Caco-2 (cell line): ENCODE data around the gene ZNF346. TPM values are rescaled to one million over a fixed set of nuclear protein-coding genes. Genes with fewer than 3 reads are reported as not detected.

Experiments
- BruUV-seq: library from RNA; stranded (reverse); fragments of 400-500 nt; replicated peaks from 2 replicates; lab custom pipeline; 2021; lab: Mats Ljungman, UMichigan
- CTCF ChIA-PET: fragments of 300-600 bp; sonication (Branson Sonifier 250); formaldehyde crosslinking; loops from one replicate; lab custom pipeline; 2022; ENCODE audit warnings: antibody characterized with exemption; lab: Charles Lee
- POLR2A ChIA-PET: fragments of 300-600 bp; sonication (Branson Sonifier 250); formaldehyde crosslinking; loops from one replicate; lab custom pipeline; 2022; ENCODE audit warnings: antibody characterized with exemption; lab: Charles Lee
- DNase-seq, 2 experiments: peaks; one replicate each; pipeline versions ENCODE4 v3.0.0 to v3.0.0-alpha.2; 2020 to 2022
- H3K27me3 ChIP-seq: replicated peaks from 2 replicates; pipeline ENCODE4 v1.6.0; 2011; ENCODE audit warnings: low read length; ENCODE audit not compliant: control insufficient read depth, insufficient read depth
- H3K36me3 ChIP-seq: 2 replicates; pipeline ENCODE4 v1.5.1; 2011; ENCODE audit warnings: low read length; ENCODE audit not compliant: control insufficient read depth, insufficient read depth
- H3K4me1 ChIP-seq: fragments of 250-450 bp; sonication (Bioruptor Pico); 2 replicates; pipeline ENCODE4 v1.5.1; 2020; ENCODE audit warnings: mild to moderate bottlenecking
- H3K4me3 ChIP-seq: 2 replicates; pipeline ENCODE4 v1.5.1; 2011; ENCODE audit warnings: low read depth, mild to moderate bottlenecking, control low read depth, low read length
- H3K9me3 ChIP-seq: fragments of 250-450 bp; sonication (Bioruptor Pico); 2 replicates; pipeline ENCODE4 v1.5.1; 2020; ENCODE audit warnings: mild to moderate bottlenecking, moderate library complexity
- H3K27ac Mint-ChIP-seq: one replicate; pipeline ENCODE4 v1.8.0; 2022; ENCODE audit warnings: mixed read lengths; ENCODE audit not compliant: unreplicated experiment
- H3K27me3 Mint-ChIP-seq: one replicate; pipeline ENCODE4 v1.8.0; 2022; ENCODE audit warnings: mixed read lengths; ENCODE audit not compliant: insufficient read depth, unreplicated experiment
- H3K36me3 Mint-ChIP-seq: one replicate; pipeline ENCODE4 v1.8.0; 2022; ENCODE audit warnings: mild to moderate bottlenecking, mixed read lengths; ENCODE audit not compliant: insufficient read depth, unreplicated experiment
- H3K4me1 Mint-ChIP-seq: one replicate; pipeline ENCODE4 v1.8.0; 2022; ENCODE audit warnings: low read depth, mixed read lengths; ENCODE audit not compliant: unreplicated experiment
- H3K4me3 Mint-ChIP-seq: one replicate; pipeline ENCODE4 v1.8.0; 2022; ENCODE audit warnings: mild to moderate bottlenecking, moderate library complexity, mixed read lengths; ENCODE audit not compliant: unreplicated experiment
- H3K9me3 Mint-ChIP-seq: one replicate; pipeline ENCODE4 v1.8.0; 2022; ENCODE audit warnings: mixed read lengths; ENCODE audit not compliant: unreplicated experiment
- intact Hi-C: fragments of 100-400 bp; cut with micrococcal nuclease; formaldehyde crosslinking; loops from one replicate; pipeline ENCODE4 v1.10.0; 2022; ENCODE audit not compliant: unreplicated experiment
- total RNA-seq: library from RNA; stranded (reverse); gene quantifications from 2 replicates; pipeline ENCODE4 v1.2.3, GENCODE V29; 2022
- TF ChIP-seq, protein P1 (sequence below), 2 experiments: fragments of 200-600 bp in 1 of 2; IDR thresholded peaks; 1 replicate in 1 of 2; 2 replicates in 1 of 2; pipeline versions ENCODE4 v1.5.1 to v1.8.0; 2011 to 2022; ENCODE audit warnings: antibody characterized with exemption in 1 of 2, control low read depth in 1 of 2, inconsistent platforms in 1 of 2, low read depth in 1 of 2, low read length in 1 of 2, mild to moderate bottlenecking in 1 of 2, moderate library complexity in 1 of 2; ENCODE audit not compliant: insufficient read depth in 1 of 2, severe bottlenecking in 1 of 2, unreplicated experiment in 1 of 2

ZNF346 gene
- total RNA-seq, 1 experiment from 2014 or later: 24.2 TPM

DNA sequence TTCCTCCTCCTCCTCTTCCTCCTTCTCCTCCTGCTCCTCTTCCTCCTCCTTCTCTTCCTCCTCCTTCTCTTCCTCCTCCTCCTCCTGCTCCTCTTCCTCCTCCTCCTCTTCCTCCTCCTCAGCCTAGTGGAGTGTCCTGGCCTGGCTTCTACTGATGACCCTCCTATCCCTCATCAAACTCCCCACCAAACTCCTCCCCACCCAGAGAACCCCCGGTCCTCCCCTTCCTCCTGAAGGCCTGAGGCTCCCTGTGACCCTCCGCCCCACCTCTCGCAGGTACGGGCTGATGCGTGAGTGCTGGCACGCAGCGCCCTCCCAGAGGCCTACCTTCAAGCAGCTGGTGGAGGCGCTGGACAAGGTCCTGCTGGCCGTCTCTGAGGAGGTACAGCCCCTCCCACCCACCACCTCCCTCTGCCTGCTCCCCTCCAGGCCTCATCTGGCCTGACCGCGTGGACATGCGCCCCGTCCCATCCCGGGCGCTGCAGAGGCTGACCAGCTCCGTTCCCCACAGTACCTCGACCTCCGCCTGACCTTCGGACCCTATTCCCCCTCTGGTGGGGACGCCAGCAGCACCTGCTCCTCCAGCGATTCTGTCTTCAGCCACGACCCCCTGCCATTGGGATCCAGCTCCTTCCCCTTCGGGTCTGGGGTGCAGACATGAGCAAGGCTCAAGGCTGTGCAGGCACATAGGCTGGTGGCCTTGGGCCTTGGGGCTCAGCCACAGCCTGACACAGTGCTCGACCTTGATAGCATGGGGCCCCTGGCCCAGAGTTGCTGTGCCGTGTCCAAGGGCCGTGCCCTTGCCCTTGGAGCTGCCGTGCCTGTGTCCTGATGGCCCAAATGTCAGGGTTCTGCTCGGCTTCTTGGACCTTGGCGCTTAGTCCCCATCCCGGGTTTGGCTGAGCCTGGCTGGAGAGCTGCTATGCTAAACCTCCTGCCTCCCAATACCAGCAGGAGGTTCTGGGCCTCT is 74.8 kb downstream of the ZNF346 start:
- Mint-ChIP-seq H3K4me3 (no peak overlapping the region), H3K36me3 (peaks cover 81% of the 10 kb centered on the region), H3K9me3 (no peaks in the 10 kb centered on the region), H3K27me3 (no peaks in the 10 kb centered on the region), H3K27ac (peak overlapping the region; percentile 80), H3K4me1 (peaks cover 11% of the 10 kb centered on the region)
- TF ChIP-seq, protein P1, sequence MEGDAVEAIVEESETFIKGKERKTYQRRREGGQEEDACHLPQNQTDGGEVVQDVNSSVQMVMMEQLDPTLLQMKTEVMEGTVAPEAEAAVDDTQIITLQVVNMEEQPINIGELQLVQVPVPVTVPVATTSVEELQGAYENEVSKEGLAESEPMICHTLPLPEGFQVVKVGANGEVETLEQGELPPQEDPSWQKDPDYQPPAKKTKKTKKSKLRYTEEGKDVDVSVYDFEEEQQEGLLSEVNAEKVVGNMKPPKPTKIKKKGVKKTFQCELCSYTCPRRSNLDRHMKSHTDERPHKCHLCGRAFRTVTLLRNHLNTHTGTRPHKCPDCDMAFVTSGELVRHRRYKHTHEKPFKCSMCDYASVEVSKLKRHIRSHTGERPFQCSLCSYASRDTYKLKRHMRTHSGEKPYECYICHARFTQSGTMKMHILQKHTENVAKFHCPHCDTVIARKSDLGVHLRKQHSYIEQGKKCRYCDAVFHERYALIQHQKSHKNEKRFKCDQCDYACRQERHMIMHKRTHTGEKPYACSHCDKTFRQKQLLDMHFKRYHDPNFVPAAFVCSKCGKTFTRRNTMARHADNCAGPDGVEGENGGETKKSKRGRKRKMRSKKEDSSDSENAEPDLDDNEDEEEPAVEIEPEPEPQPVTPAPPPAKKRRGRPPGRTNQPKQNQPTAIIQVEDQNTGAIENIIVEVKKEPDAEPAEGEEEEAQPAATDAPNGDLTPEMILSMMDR (IDR thresholded peaks at IDR 0.05; ENCODE audit: insufficient read depth in 1 of 2, low read depth in 1 of 2, low read length in 1 of 2, severe bottlenecking in 1 of 2, unreplicated experiment in 1 of 2): no peak
- ChIA-PET POLR2A (interaction anchor here (2.5 kb wide), 1 partner anchor 11 kb away, joined by 33 read pairs; the partner anchor contains the start of gene FGFR4), CTCF (interaction anchor here (1.3 to 3.6 kb wide), 2 partner anchors 11 to 15 kb away, joined by 3 to 15 read pairs; partner anchors contain the start of gene FGFR4)
- BruUV-seq: TSS peak; percentile 28
- Histone ChIP-seq H3K9me3 (no peaks in the 10 kb centered on the region), H3K36me3 (peaks cover 7% of the 10 kb centered on the region; the same call in 1 of the 2 replicates), H3K27me3 (no peaks in the 10 kb centered on the region), H3K4me3 (no peak overlapping the region), H3K4me1 (peaks cover 19% of the 10 kb centered on the region)
- intact Hi-C loops: no loop called here
- DNase-seq: peak in 1 of 2 experiments; percentile 45

DNA sequence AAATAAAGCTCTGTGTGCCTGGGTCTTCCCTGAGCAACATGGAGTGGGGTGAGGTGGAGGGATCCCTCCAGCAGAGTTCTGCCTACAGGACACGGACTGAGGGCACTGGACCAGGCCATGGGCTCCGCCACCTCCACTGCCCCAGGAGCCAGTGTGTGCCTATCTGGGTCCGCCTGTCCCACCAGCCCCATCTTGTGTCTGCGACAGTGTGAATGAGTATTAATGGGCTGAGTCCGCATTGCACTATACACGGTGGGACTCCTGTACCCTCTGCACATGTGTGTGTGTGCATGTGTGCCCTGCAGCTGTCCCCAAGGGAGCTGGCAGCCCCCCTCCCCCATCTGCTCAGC is 75.6 kb downstream of the ZNF346 start:
- Mint-ChIP-seq H3K36me3 (peaks cover 74% of the 10 kb centered on the region), H3K9me3 (no peaks in the 10 kb centered on the region), H3K27me3 (no peaks in the 10 kb centered on the region), H3K4me1 (peaks cover 11% of the 10 kb centered on the region), H3K4me3 (no peak overlapping the region), H3K27ac (no peak overlapping the region)
- BruUV-seq: no TSS peak
- Histone ChIP-seq H3K9me3 (no peaks in the 10 kb centered on the region), H3K27me3 (no peaks in the 10 kb centered on the region), H3K36me3 (peaks cover 5% of the 10 kb centered on the region; the same call in 1 of the 2 replicates), H3K4me1 (peaks cover 19% of the 10 kb centered on the region), H3K4me3 (no peak overlapping the region)
- TF ChIP-seq, protein P1 (IDR thresholded peaks at IDR 0.05; ENCODE audit: insufficient read depth in 1 of 2, low read depth in 1 of 2, low read length in 1 of 2, severe bottlenecking in 1 of 2, unreplicated experiment in 1 of 2): no peak
- no peak for DNase-seq
- POLR2A ChIA-PET: interaction anchor here (0.5 to 2.5 kb wide), 2 partner anchors 12 to 58 kb away, joined by 5 to 33 read pairs; partner anchors contain the start of gene FGFR4
- intact Hi-C loops: no loop called here
- CTCF ChIA-PET: interaction anchor here (0.9 to 3.6 kb wide), 3 partner anchors 11 to 27 kb away, joined by 3 to 15 read pairs (median 4); partner anchors contain the start of gene FGFR4

DNA sequence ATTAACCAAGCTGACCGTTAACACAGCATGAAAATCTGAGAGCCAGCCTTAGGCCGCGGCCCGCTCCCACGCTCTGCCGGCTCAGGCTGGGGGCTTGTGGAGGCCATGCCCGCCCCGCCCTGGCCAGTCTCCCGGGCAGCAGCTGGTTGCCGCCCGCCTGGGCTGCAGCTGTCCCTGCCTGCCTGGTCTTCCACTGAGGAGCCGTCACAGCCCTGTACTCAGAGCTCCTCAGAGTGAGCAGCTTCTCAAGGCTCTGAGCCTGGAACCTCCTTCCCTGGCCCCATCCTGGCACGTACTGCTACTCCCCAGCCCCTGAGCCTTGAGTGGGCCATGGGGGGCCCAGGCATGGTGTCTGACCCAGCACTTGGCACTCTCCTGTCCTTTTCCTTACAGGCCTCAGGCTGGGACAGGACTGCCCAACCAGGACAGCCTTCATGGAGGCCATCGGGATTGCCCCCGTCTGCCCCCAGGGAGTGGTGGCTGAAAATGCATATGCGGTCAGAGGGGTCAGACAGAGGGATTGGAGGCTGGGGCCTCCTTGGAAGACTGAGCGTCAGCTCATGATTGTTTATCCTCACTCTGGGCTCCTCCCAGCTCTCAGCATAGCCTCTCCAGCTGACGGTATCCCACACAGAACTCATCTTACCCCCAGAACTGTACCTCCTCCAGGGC is 76.1 kb downstream of the ZNF346 start:
- ChIA-PET POLR2A (interaction anchor here (0.5 to 2.5 kb wide), 2 partner anchors 12 to 59 kb away, joined by 5 to 33 read pairs; partner anchors contain the start of gene FGFR4), CTCF (interaction anchor here (0.9 to 3.6 kb wide), 5 partner anchors 12 to 211 kb away, joined by 3 to 15 read pairs (median 4); partner anchors contain the start of gene FGFR4)
- Mint-ChIP-seq H3K27ac (peak overlapping the region; percentile 13), H3K9me3 (no peaks in the 10 kb centered on the region), H3K27me3 (no peaks in the 10 kb centered on the region), H3K36me3 (peaks cover 74% of the 10 kb centered on the region), H3K4me1 (peaks cover 11% of the 10 kb centered on the region), H3K4me3 (no peak overlapping the region)
- Histone ChIP-seq H3K4me1 (peaks cover 19% of the 10 kb centered on the region), H3K27me3 (no peaks in the 10 kb centered on the region), H3K9me3 (no peaks in the 10 kb centered on the region), H3K36me3 (peaks cover 5% of the 10 kb centered on the region; the same call in 1 of the 2 replicates), H3K4me3 (no peak overlapping the region)
- intact Hi-C loops: no loop called here
- BruUV-seq: no TSS peak
- TF ChIP-seq, protein P1 (IDR thresholded peaks at IDR 0.05; ENCODE audit: insufficient read depth in 1 of 2, low read depth in 1 of 2, low read length in 1 of 2, severe bottlenecking in 1 of 2, unreplicated experiment in 1 of 2): no peak
- no peak for DNase-seq
